Fibroblast of the aortic adventitia (primary cell): ENCODE measurements around the gene ZNF566. TPM values are rescaled to one million over a fixed set of nuclear protein-coding genes. Genes with fewer than 3 reads are reported as not detected.
A peak's percentile ranks its signal among the peaks of the same experiment; 100 is the strongest.

Experiments used
- DNase-seq: peaks from one replicate; pipeline ENCODE4 v3.0.0-alpha.2; 2010; ENCODE audit warnings: low read depth
- H3K4me3 ChIP-seq: 2 replicates; pipeline ENCODE4 v1.5.1; 2011; ENCODE audit warnings: low read depth, mild to moderate bottlenecking, control low read depth, low read length, moderate library complexity
- total RNA-seq: library from RNA; depleted of rRNA; stranded (reverse); fragments of >200 nt; gene quantifications from 2 replicates; pipeline ENCODE4 v1.2.3, GENCODE V29; 2012; ENCODE audit warnings: low replicate concordance
- TF ChIP-seq, protein P1 (sequence below): IDR thresholded peaks from 2 replicates; pipeline ENCODE4 v1.5.1; 2011; ENCODE audit warnings: mild to moderate bottlenecking, low read length, control low read depth, inconsistent platforms; ENCODE audit not compliant: insufficient read depth

ZNF566 gene
- total RNA-seq, 1 donor: 11.6 TPM

DNA sequence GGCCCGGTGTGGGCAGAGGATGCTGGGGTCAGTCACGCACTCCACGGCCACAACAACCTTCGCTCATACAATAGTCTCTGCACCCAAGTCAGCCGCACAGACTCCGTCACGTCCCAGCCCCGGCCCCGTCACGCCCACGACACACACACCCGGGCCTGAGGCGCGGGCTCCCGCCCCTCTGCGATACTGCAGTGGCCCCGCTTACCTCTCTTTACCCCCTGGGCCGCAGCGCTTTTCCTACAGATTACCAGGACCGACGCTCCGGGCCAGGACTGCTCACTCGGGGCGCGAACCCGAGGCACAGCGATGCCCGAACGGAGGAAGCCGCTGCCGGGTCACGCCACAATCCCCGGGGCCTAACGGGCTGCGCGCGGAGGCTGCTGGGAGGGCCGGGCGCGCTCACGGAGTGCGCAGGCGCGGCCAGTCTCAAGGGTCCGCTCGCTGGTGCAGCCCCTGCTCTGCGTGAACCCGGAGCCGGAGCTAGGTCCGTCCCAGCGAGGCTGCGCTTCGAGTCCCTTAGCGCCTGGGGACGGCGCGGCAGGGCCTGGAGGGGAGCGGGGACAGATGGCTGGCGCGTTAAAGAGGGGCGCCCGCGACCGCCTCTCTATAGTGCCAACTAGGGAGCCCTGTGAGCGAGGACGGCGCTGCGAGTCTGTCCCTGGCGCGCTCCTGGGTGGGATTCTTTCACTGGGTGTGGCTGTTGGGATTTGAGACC lies 70.9 kb downstream of the ZNF566 start, which contains the start of gene ZFP82:
TSS of gene ZFP82 (minus strand) at position 358 of the 715 bp plus-strand sequence. CDS start 8,855 bp downstream, outside the sequence.
- TF ChIP-seq, protein P1, sequence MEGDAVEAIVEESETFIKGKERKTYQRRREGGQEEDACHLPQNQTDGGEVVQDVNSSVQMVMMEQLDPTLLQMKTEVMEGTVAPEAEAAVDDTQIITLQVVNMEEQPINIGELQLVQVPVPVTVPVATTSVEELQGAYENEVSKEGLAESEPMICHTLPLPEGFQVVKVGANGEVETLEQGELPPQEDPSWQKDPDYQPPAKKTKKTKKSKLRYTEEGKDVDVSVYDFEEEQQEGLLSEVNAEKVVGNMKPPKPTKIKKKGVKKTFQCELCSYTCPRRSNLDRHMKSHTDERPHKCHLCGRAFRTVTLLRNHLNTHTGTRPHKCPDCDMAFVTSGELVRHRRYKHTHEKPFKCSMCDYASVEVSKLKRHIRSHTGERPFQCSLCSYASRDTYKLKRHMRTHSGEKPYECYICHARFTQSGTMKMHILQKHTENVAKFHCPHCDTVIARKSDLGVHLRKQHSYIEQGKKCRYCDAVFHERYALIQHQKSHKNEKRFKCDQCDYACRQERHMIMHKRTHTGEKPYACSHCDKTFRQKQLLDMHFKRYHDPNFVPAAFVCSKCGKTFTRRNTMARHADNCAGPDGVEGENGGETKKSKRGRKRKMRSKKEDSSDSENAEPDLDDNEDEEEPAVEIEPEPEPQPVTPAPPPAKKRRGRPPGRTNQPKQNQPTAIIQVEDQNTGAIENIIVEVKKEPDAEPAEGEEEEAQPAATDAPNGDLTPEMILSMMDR: no peak
- peak within 1 kb of the TSS; percentile 68 for H3K4me3 ChIP-seq
- DNase-seq: peak; percentile 77

DNA sequence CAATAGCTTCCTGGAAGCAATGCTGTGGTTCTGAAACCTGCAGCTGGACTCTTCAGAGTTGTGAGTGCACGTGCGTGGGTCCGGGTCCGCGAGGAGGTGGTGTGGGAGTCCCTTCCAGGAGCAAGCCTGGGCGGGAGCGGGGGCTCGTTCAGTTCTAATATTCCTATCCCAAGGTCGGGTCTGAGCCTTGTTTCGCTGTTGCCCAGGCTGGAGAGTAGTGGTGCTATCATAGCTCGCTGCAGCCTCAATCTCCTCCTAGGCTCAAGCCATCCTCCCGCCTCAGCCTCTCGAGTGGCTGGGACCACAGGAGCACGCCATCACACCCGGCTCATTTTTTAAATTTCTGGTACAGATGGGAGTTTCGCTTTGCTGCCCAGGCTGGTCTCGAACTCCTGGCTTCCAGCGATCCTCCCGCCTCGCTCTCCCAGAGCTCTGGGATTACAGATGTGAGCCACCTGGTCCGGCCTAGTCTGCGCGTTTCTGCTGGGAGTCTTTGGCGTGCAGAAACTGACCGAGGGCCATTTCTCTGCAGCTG lies 71.5 kb downstream of the ZNF566 start:
- TF ChIP-seq, protein P1: no peak
- DNase-seq: no peak
- H3K4me3 ChIP-seq: peak overlapping the region; percentile 68

DNA sequence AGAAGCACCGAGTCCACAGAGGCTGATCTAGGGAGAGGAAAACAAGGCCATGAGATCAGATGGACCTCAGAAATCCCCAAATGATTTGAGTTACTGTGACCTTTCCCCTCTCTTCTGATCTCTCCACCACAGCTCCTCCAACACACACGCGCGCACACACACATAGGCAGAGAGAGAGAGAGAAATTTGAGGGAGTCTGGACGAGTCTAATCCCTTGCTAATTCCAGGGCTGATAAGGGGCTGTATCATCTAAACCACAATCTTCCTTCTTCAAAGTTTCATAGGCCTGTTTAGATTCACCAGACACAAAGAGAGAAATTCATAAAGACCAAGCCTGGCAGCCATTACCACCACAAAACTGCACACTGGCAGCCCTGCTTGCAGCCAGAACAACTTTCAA lies 79.5 kb downstream of the ZNF566 start:
- TF ChIP-seq, protein P1: no peak
- peak; percentile 3 for DNase-seq
- H3K4me3 ChIP-seq: no peak overlapping the region

DNA sequence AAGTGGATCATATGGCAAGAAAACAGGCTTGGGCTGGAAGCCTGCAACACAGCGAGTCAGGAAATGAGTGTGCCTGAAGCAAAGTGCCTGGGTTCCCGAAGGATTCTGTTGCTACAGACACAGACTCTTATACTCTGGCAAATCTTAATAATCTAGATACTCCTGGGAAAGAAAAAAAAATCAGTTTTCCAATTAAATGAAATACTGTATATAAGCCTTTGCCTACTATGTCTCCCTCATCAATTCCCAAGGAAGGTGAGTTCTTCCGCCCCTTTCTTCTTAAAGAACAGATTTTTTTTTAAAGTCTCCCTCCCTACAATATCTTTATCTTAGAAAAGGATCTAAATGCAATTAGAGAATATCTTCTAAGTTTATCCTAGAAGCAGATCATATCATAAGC lies 81.3 kb downstream of the ZNF566 start:
- no peak overlapping the region for H3K4me3 ChIP-seq
- TF ChIP-seq, protein P1: no peak

DNA sequence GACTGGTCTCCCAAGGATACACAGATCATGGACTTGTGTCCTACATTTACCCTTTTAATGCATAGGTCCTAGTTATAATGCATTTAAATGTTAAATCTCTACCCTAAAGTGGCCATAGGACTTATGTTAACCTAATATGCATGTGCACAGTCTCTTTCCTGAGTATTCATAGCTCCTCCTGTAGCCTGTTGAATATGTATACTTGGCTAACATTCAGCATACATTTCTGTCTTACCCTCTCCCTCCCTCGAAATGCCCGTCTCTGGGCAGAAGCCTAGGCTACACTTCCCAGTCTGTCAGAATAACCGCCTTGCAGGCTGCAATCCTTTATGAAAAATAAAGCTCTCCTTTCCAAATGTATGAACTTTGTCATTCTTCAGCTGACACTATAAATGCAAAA lies 84.9 kb downstream of the ZNF566 start:
- TF ChIP-seq, protein P1: no peak
- DNase-seq: no peak
- no peak overlapping the region for H3K4me3 ChIP-seq

More for the DNA sequence above, 81.3 kb downstream of the ZNF566 start:
- no peak for DNase-seq

DNA sequence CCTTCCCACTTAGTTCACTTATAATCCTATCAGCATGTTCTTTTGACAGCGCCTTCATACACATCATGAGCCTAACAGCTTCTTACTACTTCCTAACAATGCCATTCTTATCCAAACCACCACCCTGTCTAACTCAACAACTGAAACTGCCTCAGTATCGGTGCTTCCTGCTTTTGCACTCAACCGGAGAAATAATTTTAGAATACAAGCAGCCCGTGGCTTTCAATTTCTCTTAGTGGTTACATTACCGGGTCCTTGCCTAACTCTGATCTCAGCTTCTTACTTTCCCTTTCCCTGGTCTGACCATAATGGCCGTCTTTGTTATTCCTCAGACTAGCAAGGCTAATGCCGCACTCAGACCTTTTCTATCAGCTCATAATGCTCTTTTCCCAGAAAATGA lies 87.9 kb downstream of the ZNF566 start:
- H3K4me3 ChIP-seq: no peak overlapping the region
- DNase-seq: no peak
- TF ChIP-seq, protein P1: no peak

DNA sequence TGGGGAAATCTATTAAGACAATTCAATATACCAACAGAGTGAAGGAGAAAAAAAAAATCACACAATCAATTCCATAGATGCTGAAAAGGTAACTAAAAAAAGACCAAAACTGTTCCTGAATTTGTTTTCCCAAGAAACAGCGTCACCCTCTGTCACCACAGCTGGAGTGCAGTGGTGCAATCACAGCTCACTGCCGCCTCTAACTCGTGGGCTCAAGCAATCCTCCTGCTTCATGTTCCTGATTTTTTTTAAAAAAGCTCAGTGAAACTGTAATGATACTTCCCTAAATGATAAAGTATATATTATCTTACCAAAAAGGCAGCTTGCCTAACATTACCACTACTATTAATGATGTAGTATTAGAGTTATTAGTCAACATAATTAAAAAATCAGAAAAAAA lies 90.8 kb downstream of the ZNF566 start:
- TF ChIP-seq, protein P1: no peak
- no peak overlapping the region for H3K4me3 ChIP-seq
- no peak for DNase-seq
